ENCODE measurements around the gene HOXA1.
"Not testable (repeated sequence)": the region's sequence is repeated elsewhere in the genome, so short reads cannot be mapped to it uniquely, and the experiment has no call there.

HOXA1 gene

DNA sequence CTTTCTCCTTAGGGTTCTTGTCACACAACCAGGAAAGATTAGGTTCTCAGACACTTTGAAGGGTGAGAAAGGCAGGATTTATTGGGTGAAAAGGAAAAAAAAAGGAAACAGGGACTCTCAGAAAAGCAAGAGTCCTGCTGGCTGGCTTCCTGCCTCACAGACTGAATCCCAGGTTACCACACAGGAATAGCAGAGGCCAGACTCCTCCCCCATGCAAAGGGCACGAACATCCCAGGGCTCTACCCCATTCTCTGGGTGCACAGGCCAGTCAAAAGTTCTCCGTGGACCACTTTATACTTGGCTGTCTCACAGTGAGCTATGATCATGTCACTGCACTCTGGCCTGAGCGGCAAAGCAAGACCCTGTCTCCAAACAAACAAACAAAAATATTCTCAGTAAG, 42.6 kb downstream of the HOXA1 start:
- no peak for DNase-seq

DNA sequence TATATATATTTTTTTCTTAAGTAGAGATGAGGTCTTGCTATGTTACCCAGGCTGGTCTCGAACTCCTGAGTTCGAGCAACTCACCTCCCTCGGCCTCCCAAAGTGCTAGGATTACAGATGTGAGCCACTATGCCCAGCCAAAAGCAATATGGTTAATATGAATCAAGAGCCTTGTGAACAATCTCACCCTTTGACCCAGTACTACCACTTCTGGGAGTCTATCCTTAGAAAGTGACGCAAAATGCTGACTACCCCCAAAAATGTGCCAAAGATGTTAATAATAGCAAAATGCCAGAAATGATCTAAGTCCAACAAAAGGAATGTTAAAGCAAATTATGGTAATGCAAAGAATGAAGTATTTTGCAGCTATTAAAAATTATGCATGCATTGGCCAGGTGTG, 44.3 kb downstream of the HOXA1 start:
- no peak for DNase-seq

DNA sequence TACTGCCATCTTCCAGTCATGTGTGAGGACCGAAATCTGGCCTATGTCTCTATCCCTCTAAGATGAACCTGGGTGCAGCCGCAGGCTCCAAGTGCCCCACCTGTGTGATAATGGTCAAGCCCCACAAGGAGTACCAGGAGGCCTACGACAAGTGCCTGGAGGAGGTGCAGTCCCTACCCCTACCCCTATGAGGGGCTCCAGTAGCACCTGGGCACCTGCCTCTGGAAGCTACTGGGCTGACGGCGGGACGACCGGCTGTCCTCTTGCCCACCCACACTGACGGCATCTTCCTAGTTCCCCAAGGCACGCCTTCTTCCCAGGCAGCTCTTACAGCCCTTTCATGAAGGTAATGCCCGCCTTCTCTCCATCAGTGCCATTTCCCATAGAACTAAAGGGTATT, 47.4 kb downstream of the HOXA1 start:
- DNase-seq: no peak

DNA sequence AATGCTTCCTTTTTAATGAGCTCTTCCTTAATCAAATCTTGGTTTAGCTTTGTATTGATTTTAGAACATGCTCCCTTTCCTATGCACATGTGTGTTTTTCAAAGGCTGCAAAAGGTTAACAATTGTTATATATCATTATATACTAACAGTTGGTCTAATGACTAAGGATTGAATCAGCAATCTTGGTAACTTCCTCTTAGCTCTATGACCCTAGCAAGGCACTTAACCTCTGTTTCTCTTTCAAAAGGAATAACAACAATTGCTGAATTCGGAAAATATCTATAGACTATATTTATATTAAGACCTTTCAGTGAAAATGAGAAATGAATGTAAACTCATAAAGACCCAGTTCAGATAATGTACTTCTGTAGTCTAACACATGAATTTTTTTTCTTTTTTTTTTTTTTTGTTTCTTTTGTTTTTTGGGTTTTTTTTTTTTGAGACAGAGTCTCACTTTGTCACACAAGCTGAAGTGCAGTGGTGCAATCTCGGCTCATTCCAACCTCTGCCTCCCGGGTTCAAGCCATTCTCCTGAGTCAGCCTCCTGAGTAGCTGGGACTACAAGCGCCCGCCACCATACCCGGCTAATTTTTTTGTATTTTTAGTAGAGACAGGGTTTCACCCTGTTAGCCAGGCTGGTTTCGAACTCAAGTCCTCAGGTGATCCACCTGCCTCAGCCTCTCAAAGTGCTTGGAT, 48.8 kb downstream of the HOXA1 start:
- no peak for DNase-seq

DNA sequence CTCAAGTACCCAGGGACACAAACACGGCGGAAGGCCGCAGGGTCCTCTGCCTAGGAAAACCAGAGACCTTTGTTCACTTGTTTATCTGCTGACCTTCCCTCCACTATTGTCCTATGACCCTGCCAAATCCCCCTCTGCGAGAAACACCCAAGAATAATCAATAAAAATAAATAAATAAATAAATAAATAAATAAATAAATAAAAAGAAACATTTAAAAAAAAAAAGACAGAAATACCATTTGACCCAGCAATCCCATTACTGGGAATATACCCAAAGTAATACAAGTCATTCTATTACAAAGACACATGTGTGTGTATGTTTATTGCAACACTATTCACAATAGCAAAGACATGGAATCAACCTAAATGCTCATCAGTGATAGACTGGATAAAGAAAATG, 49.8 kb downstream of the HOXA1 start:
- not testable (repeated sequence) for DNase-seq

DNA sequence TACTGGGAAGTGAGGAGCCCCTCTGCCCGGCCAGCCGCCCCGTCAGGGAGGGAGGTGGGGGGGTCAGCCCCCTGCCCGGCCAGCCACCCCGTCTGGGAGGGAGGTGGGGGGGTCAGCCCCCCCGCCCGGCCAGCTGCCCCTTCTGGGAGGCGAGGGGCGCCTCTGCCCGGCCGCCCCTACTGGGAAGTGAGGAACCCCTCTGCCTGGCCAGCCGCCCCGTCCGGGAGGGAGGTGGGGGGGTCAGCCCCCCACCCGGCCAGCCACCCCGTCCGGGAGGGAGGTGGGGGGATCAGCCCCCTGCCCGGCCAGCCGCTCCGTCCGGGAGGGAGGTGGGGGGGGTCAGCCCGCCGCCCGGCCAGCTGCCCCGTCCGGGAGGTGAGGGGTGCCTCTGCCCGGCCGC, 50.7 kb downstream of the HOXA1 start:
- not testable (repeated sequence) for DNase-seq
